K562 (cell line): ENCODE data around the gene RABGAP1. TPM values are rescaled to one million over a fixed set of nuclear protein-coding genes. Genes with fewer than 3 reads are reported as not detected.

Source experiments
- ATF4 ChIP-seq: fragments of 450-650 bp; formaldehyde crosslinking; IDR thresholded peaks from 2 replicates; pipeline ENCODE4 v1.4.0; 2022; ENCODE audit warnings: mild to moderate bottlenecking, moderate library complexity
- CHD4 ChIP-seq: fragments of 200-600 bp; sonication (generic); IDR thresholded peaks from 3 replicates; pipeline ENCODE4 v1.6.1; 2012; ENCODE audit warnings: low read depth, mild to moderate bottlenecking, mixed read lengths, low read length, inconsistent platforms; ENCODE audit not compliant: insufficient read depth, insufficient replicate concordance, poor library complexity, severe bottlenecking
- ETV5 ChIP-seq: sonication (generic); formaldehyde crosslinking; IDR thresholded peaks from 2 replicates; pipeline ENCODE4 v1.4.0; 2020; ENCODE audit warnings: low read depth, mild to moderate bottlenecking, missing genetic modification reagents
- GTF3C2 ChIP-seq: IDR thresholded peaks from 3 replicates; pipeline ENCODE4 v1.6.1; 2011; ENCODE audit warnings: borderline replicate concordance, mild to moderate bottlenecking, moderate library complexity; ENCODE audit not compliant: insufficient read length; ENCODE audit errors: extremely low read depth
- LARP7 ChIP-seq: fragments of 450-650 bp; IDR thresholded peaks from 2 replicates; pipeline ENCODE4 v1.6.1; 2016
- MCM5 ChIP-seq: fragments of 450-650 bp; IDR thresholded peaks from 2 replicates; pipeline ENCODE4 v1.6.1; 2016; ENCODE audit warnings: low read depth
- MCM7 ChIP-seq, 2 experiments: fragments of 450-650 bp; IDR thresholded peaks; 2 replicates each; pipeline ENCODE4 v1.6.1; 2016 to 2018
- NFIX ChIP-seq: fragments of 250-450 bp; sonication (Bioruptor Pico); IDR thresholded peaks from 2 replicates; pipeline ENCODE4 v1.4.0; 2020; ENCODE audit warnings: low read depth, mild to moderate bottlenecking, moderate library complexity
- NRF1 ChIP-seq, 2 experiments: fragments of 450-650 bp; IDR thresholded peaks in 1 of 2; conservative IDR thresholded peaks in 1 of 2; 2 replicates each; pipeline ENCODE4 v1.6.1; 2014; ENCODE audit warnings: mild to moderate bottlenecking in 2 of 2
- RBBP5 ChIP-seq: fragments of 200-600 bp; sonication (generic); IDR thresholded peaks from 2 replicates; pipeline ENCODE4 v1.6.1; 2012; ENCODE audit warnings: borderline replicate concordance, mild to moderate bottlenecking, low read length, control low read depth, inconsistent platforms; ENCODE audit not compliant: insufficient read depth, poor library complexity, severe bottlenecking
- RCOR1 ChIP-seq, 2 experiments: IDR thresholded peaks; 2 replicates each; pipeline ENCODE4 v1.6.1; 2012; ENCODE audit warnings: low read depth in 2 of 2, low read length in 2 of 2, borderline replicate concordance in 1 of 2, improper control_type of control experiment in 1 of 2
- SAFB ChIP-seq: fragments of 200-400 bp; formaldehyde crosslinking; IDR thresholded peaks from 2 replicates; pipeline ENCODE4 v1.6.1; 2017; ENCODE audit warnings: low read depth, low read length, borderline replicate concordance
- SETDB1 ChIP-seq: IDR thresholded peaks from one replicate; pipeline ENCODE4 v1.6.1; 2012; ENCODE audit warnings: low read length, control low read depth, inconsistent platforms
- SLC30A9 ChIP-seq: fragments of 250-450 bp; sonication (Bioruptor Pico); IDR thresholded peaks from 2 replicates; pipeline ENCODE4 v1.8.0; 2022; ENCODE audit warnings: mild to moderate bottlenecking, moderate library complexity
- TFAP4 ChIP-seq: sonication (generic); formaldehyde crosslinking; IDR thresholded peaks from 2 replicates; pipeline ENCODE4 v1.8.0; 2022; ENCODE audit warnings: missing genetic modification reagents, mild to moderate bottlenecking, moderate library complexity, borderline replicate concordance
- ZNF143 ChIP-seq: sonication (generic); formaldehyde crosslinking; IDR thresholded peaks from 2 replicates; pipeline ENCODE4 v1.9.0; 2022; ENCODE audit warnings: mild to moderate bottlenecking, missing genetic modification reagents
- ZNF280A ChIP-seq: fragments of 450-650 bp; IDR thresholded peaks from 2 replicates; pipeline ENCODE4 v1.6.1; 2018; ENCODE audit warnings: mild to moderate bottlenecking, low read depth; ENCODE audit not compliant: partially characterized antibody
- ZNF3 ChIP-seq: fragments of 250-450 bp; sonication (Bioruptor Pico); IDR thresholded peaks from 2 replicates; pipeline ENCODE4 v1.5.0; 2021; ENCODE audit warnings: mild to moderate bottlenecking, moderate library complexity
- ZNF780A ChIP-seq: fragments of 250-450 bp; sonication (Bioruptor Pico); IDR thresholded peaks from 2 replicates; pipeline ENCODE4 v1.5.0; 2021; ENCODE audit warnings: mild to moderate bottlenecking
- polyA plus RNA-seq, 8 experiments: library from polyadenylated mRNA; depleted of rRNA in 4 of 8; stranded (reverse) in 5 of 8; unstranded in 3 of 8; fragments of >200 nt; fragmentation: Nextera tagmentation in 2 of 8; fragmentation: Illumina TruSeq in 1 of 8; extraction: Ambion mirVana in 2 of 8; extraction: Trizol in 1 of 8; gene quantifications; 2 replicates each; pipeline versions ENCODE4 v1.2.1 to v1.2.3, GENCODE V29; 2011 to 2014; ENCODE audit warnings: inconsistent platforms in 1 of 8, missing spikeins in 1 of 8
- total RNA-seq, 7 experiments: library from RNA; depleted of rRNA in 6 of 7; stranded (reverse); fragments of >200 nt in 6 of 7; fragmentation: Illumina TruSeq in 2 of 7; extraction: Trizol in 2 of 7; gene quantifications; 2 replicates each; pipeline versions ENCODE4 v1.2.1 to v1.2.3, GENCODE V29; 2011 to 2021; ENCODE audit warnings: low replicate concordance in 1 of 7

RABGAP1 gene
- total and polyA plus RNA-seq, 9 of the 15 experiments (the other 6 are each of a cell fraction or from before 2014, with no cell fraction given) = 1.5 to 22.7 (median 13.1) TPM

GRCh38 chr9:122944960-122945888 lies 4.4 kb downstream of the RABGAP1 start (continued):
- no peak for TF ChIP-seq RCOR1 (IDR thresholded peaks at IDR 0.05; ENCODE audit: borderline replicate concordance in 1 of 2, low read depth in 2 of 2, low read length in 2 of 2)
- TF ChIP-seq NFIX (CRISPR knock-in tag) = no peak
- TF ChIP-seq ZNF143 = no peak
- TF ChIP-seq CHD4 = no peak
- TF ChIP-seq GTF3C2 = no peak
- TF ChIP-seq SAFB = no peak
- TF ChIP-seq SLC30A9 (CRISPR knock-in tag) = no peak
- no peak for TF ChIP-seq MCM7 (IDR thresholded peaks at IDR 0.05)
- peak; percentile 52; the same call in 1 of the 2 replicates for TF ChIP-seq ATF4
- no peak for TF ChIP-seq ZNF280A
- TF ChIP-seq MCM5 = no peak
- TF ChIP-seq ZNF3 = no peak
- no peak for TF ChIP-seq ZNF780A
- TF ChIP-seq NRF1 (conservative IDR thresholded peaks at IDR 0.05 in 1 of 2, IDR thresholded peaks at IDR 0.05 in 1 of 2) = no peak
- no peak for TF ChIP-seq LARP7
- no peak for TF ChIP-seq SETDB1
- TF ChIP-seq TFAP4 (CRISPR knock-in tag) = no peak
- TF ChIP-seq RBBP5 = no peak
- no peak for TF ChIP-seq ETV5 (CRISPR knock-in tag)
